Heart right ventricle (tissue), 16 donors: ENCODE results near the gene TIAL1. TPM values are rescaled to one million over a fixed set of nuclear protein-coding genes. Genes with fewer than 3 reads are reported as not detected.

Experiments used
- ATAC-seq, 8 donors: fragments of 200-7000 bp; cut with Tn5 transposase; one replicate each; pipeline ENCODE4 v1.9.1; 2020; ENCODE audit warnings: mild to moderate bottlenecking in 8 of 8, moderate library complexity in 8 of 8, moderate number of reproducible peaks in 1 of 8
- DNase-seq, 2 donors: peaks; one replicate each; pipeline ENCODE4 v3.0.0-alpha.2; 2020
- H3K27ac ChIP-seq, 10 donors: fragments of 200-600 bp; sonication (generic) in 2 of 10; one replicate each; pipeline versions ENCODE4 v1.5.0 to v1.8.0; 2020 to 2022; ENCODE audit warnings: mild to moderate bottlenecking in 3 of 10
- H3K27me3 ChIP-seq, 7 donors: fragments of 200-600 bp; one replicate each; pipeline ENCODE4 v1.8.0; 2021 to 2022; ENCODE audit warnings: mild to moderate bottlenecking in 2 of 7
- H3K36me3 ChIP-seq, 9 donors: fragments of 200-600 bp; sonication (generic) in 1 of 9; one replicate each; pipeline versions ENCODE4 v1.5.0 to v1.8.0; 2020 to 2022; ENCODE audit warnings: mild to moderate bottlenecking in 2 of 9
- H3K4me1 ChIP-seq, 9 donors: fragments of 200-600 bp; sonication (generic) in 1 of 9; one replicate each; pipeline versions ENCODE4 v1.5.0 to v1.8.0; 2020 to 2022; ENCODE audit warnings: mild to moderate bottlenecking in 4 of 9
- H3K4me3 ChIP-seq, 10 donors: fragments of 200-600 bp; sonication (generic) in 2 of 10; one replicate each; pipeline versions ENCODE4 v1.5.0 to v1.8.0; 2020 to 2022; ENCODE audit warnings: mild to moderate bottlenecking in 7 of 10, moderate library complexity in 2 of 10
- H3K9me3 ChIP-seq, 11 donors: fragments of 200-600 bp in 10 of 11; sonication (generic) in 2 of 11; one replicate each; pipeline versions ENCODE4 v1.5.0 to v1.8.0; 2013 to 2022; ENCODE audit warnings: mild to moderate bottlenecking in 2 of 11, control low read depth in 1 of 11, moderate library complexity in 1 of 11
- CTCF ChIP-seq, 9 donors: fragments of 200-600 bp; sonication (generic) in 2 of 9; IDR thresholded peaks; one replicate each; pipeline versions ENCODE4 v1.5.0 to v1.8.0; 2021 to 2022; ENCODE audit warnings: antibody characterized with exemption in 9 of 9, mild to moderate bottlenecking in 5 of 9, moderate library complexity in 1 of 9
- WGBS, 2 donors: extraction: QIAGEN DNeasy Blood & Tissue Kit; methylation state at CpG; one replicate each; pipeline ENCODE4 v1.1.7; 2013; ENCODE audit warnings: inconsistent platforms in 1 of 2; 5-methylcytosine and 5-hydroxymethylcytosine counted together
- intact Hi-C, 10 donors: fragments of 100-400 bp; cut with DNase I; formaldehyde crosslinking; loops; one replicate each; pipeline versions ENCODE4 v1.11.1 to v1.14.2; 2022
- polyA plus RNA-seq, 2 donors: library from polyadenylated mRNA; stranded (reverse); fragments of 200-250 nt; gene quantifications; one replicate each; pipeline ENCODE4 v1.2.3, GENCODE V29; 2013
- total RNA-seq, 10 donors: library from RNA; stranded (reverse); fragmentation: NEBNext Ultra II Directional in 3 of 10; extraction: Animal tissue kit (Norgen Biotek cat#: 25700) in 3 of 10; gene quantifications; one replicate each; pipeline versions ENCODE4 v1.2.1 to v1.2.4, GENCODE V29; 2021 to 2023
- donor health status: Arrhythmogenic right ventricular cardiomyopathy.
- donor health status: ischemic (EF 13 %, LVEDD 7.1; RV severe dilation, severe dysfunction).
- donor health status: healthy with polysubstance abuse.
- donor health status: DM: no; HTN: yes; CAD: no.
- donor health status: DM: no; HTN: no; CAD: no.
- donor health status: ischemic (EF 25% LVEDD 6.9; RV normal size, moderate dysfunction).
- donor health status: ischemic (EF 25% LVEDD 5.7; RV mildly dilated, moderate dysfunction).
- donor health status: healthy.
- donor health status: DM: yes; HTN: yes; CAD: no.
- donor health status: Ischemic cardiomyopathy.
- donor health status: ischemic (EF 35%, LVEDD 5.7; RV mildly dilated, moderate dysfunction).
- donor health status: nonischemic (EF 11% LVEDD 7.7; RV severe dilation, severe dysfunction).
- donor health status: DM: yes; HTN: yes; CAD: no.
- donor health status: PGD.
- donor health status: ischemic (EF 29% LVEDD 5.4; RV normal size, mild dysfunction).
- donor health status: nonischemic (EF 23%, LVEDD 6.1; RV moderate dilation, normal function).

TIAL1 gene
- total and polyA plus RNA-seq, 12 donors, result 35.9 to 94.6 (median 69.9) TPM

GRCh38 chr10:119555178-119555784, 41.5 kb downstream of the TIAL1 start:
- intact Hi-C loops, result no loop called here
- TF ChIP-seq CTCF (IDR thresholded peaks at IDR 0.05), result no peak
- 90 to 92% methylated on average over 6 of the region's 6 CpGs for WGBS, 2 donors
- no peaks in the 10 kb centered on the region for H3K9me3 ChIP-seq
- DNase-seq, result no peak
- no peaks in the 10 kb centered on the region for H3K4me1 ChIP-seq
- no peak overlapping the region for H3K27ac ChIP-seq
- no peak for ATAC-seq
- no peak overlapping the region for H3K4me3 ChIP-seq
- no peaks in the 10 kb centered on the region for H3K36me3 ChIP-seq
- H3K27me3 ChIP-seq, result no peaks in the 10 kb centered on the region

- TF ChIP-seq CTCF (IDR thresholded peaks at IDR 0.05), result no peak
- Histone ChIP-seq H3K4me3 (no peak overlapping the region), H3K4me1 (no peaks in the 10 kb centered on the region), H3K9me3 (no peaks in the 10 kb centered on the region), H3K36me3 (no peaks in the 10 kb centered on the region), H3K27me3 (peaks cover 0 to 32% (median 14%) of the 10 kb centered on the region in 7 donors), H3K27ac (no peak overlapping the region)
- ATAC-seq (peak in 1 of 8 donors; percentile 42), DNase-seq (no peak)
- WGBS, 2 donors, result 79 to 84% methylated on average over 4 of the region's 4 CpGs
- intact Hi-C loops, result no loop called here
Observed at GRCh38 chr10:119550827-119551226, 45.9 kb downstream of the TIAL1 start.

- TF ChIP-seq CTCF (IDR thresholded peaks at IDR 0.05), result no peak
- no peaks in the 10 kb centered on the region for H3K4me1 ChIP-seq
Observed at GRCh38 chr10:119549247-119549999, 47.3 kb downstream of the TIAL1 start.

GRCh38 chr10:119546009-119546408, 50.8 kb downstream of the TIAL1 start:
- Histone ChIP-seq H3K4me1 (peaks cover 0 to 25% (median 16%) of the 10 kb centered on the region in 9 donors), H3K27ac (no peak overlapping the region), H3K36me3 (no peaks in the 10 kb centered on the region), H3K9me3 (no peaks in the 10 kb centered on the region), H3K4me3 (no peak overlapping the region), H3K27me3 (peaks cover 0 to 64% (median 44%) of the 10 kb centered on the region in 7 donors)
- intact Hi-C loops, result no loop called here
- ATAC-seq, result no peak
- no peak for TF ChIP-seq CTCF (IDR thresholded peaks at IDR 0.05)
- DNase-seq, result no peak
- 44 to 49% methylated on average over 3 of the region's 3 CpGs for WGBS, 2 donors

More at GRCh38 chr10:119549247-119549999, 47.3 kb downstream of the TIAL1 start:
- peaks cover 0 to 42% (median 14%) of the 10 kb centered on the region in 7 donors for H3K27me3 ChIP-seq
- H3K9me3 ChIP-seq, result no peaks in the 10 kb centered on the region
- H3K27ac ChIP-seq, result no peak overlapping the region
- DNase-seq, result no peak
- 65 to 67% methylated on average over 2 of the region's 2 CpGs for WGBS, 2 donors
- ATAC-seq, result no peak
- intact Hi-C loops, result no loop called here
- no peak overlapping the region for H3K4me3 ChIP-seq
- H3K36me3 ChIP-seq, result no peaks in the 10 kb centered on the region
